Chondrocyte (in vitro differentiated cells): ENCODE data around the gene RNFT2. TPM values are rescaled to one million over a fixed set of nuclear protein-coding genes. Genes with fewer than 3 reads are reported as not detected.

Experiments
- DNase-seq: peaks from one replicate; pipeline ENCODE4 v3.0.0; 2021; ENCODE audit warnings: mixed read lengths, low spot score
- H3K27ac Mint-ChIP-seq: one replicate; pipeline ENCODE4 v1.8.0; 2021; ENCODE audit warnings: mild to moderate bottlenecking, moderate library complexity, mixed read lengths; ENCODE audit not compliant: unreplicated experiment
- H3K27me3 Mint-ChIP-seq: 2 replicates; pipeline ENCODE4 v1.8.0; 2021; ENCODE audit warnings: low read depth, mixed read lengths
- H3K36me3 Mint-ChIP-seq: 2 replicates; pipeline ENCODE4 v1.8.0; 2021; ENCODE audit warnings: low read depth, mixed read lengths
- H3K4me1 Mint-ChIP-seq: 2 replicates; pipeline ENCODE4 v1.8.0; 2021; ENCODE audit warnings: low read depth, mild to moderate bottlenecking, mixed read lengths
- H3K4me3 Mint-ChIP-seq: one replicate; pipeline ENCODE4 v1.8.0; 2021; ENCODE audit warnings: mild to moderate bottlenecking, moderate library complexity, mixed read lengths; ENCODE audit not compliant: unreplicated experiment
- H3K9me3 Mint-ChIP-seq: 2 replicates; pipeline ENCODE4 v1.8.0; 2021; ENCODE audit warnings: low read depth, mixed read lengths
- CTCF ChIP-seq: fragments of 200-600 bp; sonication (generic); IDR thresholded peaks from 2 replicates; pipeline ENCODE4 v1.5.0; 2021; ENCODE audit warnings: antibody characterized with exemption, mild to moderate bottlenecking, moderate library complexity
- total RNA-seq: library from RNA; stranded (reverse); gene quantifications from 3 replicates; pipeline ENCODE4 v1.2.1, GENCODE V29; 2021

The RNFT2 gene
- total RNA-seq, 1 donor from 2014 or later: 5.1 TPM

- H3K27ac Mint-ChIP-seq: no peak overlapping the region
- TF ChIP-seq CTCF: no peak
- H3K4me1 Mint-ChIP-seq: peaks cover 19% of the 10 kb centered on the region
- DNase-seq: no peak
- H3K9me3 Mint-ChIP-seq: no peaks in the 10 kb centered on the region
- H3K36me3 Mint-ChIP-seq: no peaks in the 10 kb centered on the region
- peaks cover 10% of the 10 kb centered on the region for H3K27me3 Mint-ChIP-seq
- H3K4me3 Mint-ChIP-seq: no peak overlapping the region
Observed at GRCh38 chr12:116855744-116856470, 117.8 kb downstream of the RNFT2 start.

- peaks cover 10% of the 10 kb centered on the region for H3K27me3 Mint-ChIP-seq
- peaks cover 27% of the 10 kb centered on the region for H3K4me1 Mint-ChIP-seq
- H3K27ac Mint-ChIP-seq: no peak overlapping the region
- no peak for DNase-seq
- no peak for TF ChIP-seq CTCF
- H3K9me3 Mint-ChIP-seq: no peaks in the 10 kb centered on the region
- H3K4me3 Mint-ChIP-seq: no peak overlapping the region
- no peaks in the 10 kb centered on the region for H3K36me3 Mint-ChIP-seq
Observed at GRCh38 chr12:116856729-116857128, 118.6 kb downstream of the RNFT2 start.

GRCh38 chr12:116859079-116859478 is 121.0 kb downstream of the RNFT2 start:
- H3K4me3 Mint-ChIP-seq: no peak overlapping the region
- H3K27me3 Mint-ChIP-seq: peaks cover 10% of the 10 kb centered on the region
- no peak for TF ChIP-seq CTCF
- peaks cover 41% of the 10 kb centered on the region for H3K4me1 Mint-ChIP-seq
- H3K27ac Mint-ChIP-seq: no peak overlapping the region
- DNase-seq: no peak
- no peaks in the 10 kb centered on the region for H3K9me3 Mint-ChIP-seq
- H3K36me3 Mint-ChIP-seq: no peaks in the 10 kb centered on the region

DNA sequence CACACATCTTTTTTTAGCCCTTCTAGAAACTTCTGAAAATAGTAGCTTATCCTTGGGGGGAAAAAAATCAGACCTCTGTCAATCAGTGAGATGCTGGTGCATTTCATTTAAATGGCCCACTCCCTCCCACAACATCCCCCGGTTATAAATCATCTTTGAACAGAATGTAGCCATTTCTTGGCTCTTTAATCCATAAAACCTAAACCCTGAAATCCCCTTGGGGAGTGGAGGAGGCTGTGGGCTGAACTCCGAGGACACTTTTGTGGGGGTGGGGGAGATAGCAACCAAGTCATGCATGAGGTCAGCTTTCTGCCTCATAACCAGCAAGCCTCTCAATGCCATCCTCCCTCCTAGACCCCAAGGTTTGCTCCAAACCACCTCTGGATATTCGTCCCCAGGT is 122.1 kb downstream of the RNFT2 start:
- peak overlapping the region; percentile 22 for H3K27ac Mint-ChIP-seq
- H3K27me3 Mint-ChIP-seq: peaks cover 10% of the 10 kb centered on the region
- DNase-seq: no peak
- H3K9me3 Mint-ChIP-seq: no peaks in the 10 kb centered on the region
- H3K4me1 Mint-ChIP-seq: peaks cover 53% of the 10 kb centered on the region
- H3K4me3 Mint-ChIP-seq: no peak overlapping the region
- TF ChIP-seq CTCF: no peak
- H3K36me3 Mint-ChIP-seq: no peaks in the 10 kb centered on the region

DNA sequence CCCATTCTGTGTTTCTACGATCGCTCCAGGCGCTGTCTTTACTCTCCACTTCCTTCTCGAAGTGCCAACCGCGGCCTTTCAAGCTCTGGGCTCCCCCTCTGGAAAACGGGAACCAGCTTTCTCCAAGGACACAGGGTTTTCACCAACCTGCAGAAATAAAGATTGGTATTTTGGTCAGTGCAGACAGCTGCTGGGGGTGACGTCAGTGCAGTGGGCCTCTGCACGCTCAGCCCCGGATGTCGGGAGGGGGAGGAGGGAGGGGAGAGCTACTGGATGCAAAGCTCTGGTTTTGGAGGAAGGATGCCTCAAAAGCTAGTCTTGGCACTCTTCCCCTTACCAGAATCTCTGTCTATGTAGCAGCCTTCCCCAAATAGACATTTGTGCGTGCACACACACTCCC is 123.2 kb downstream of the RNFT2 start:
- H3K4me1 Mint-ChIP-seq: peaks cover 50% of the 10 kb centered on the region
- no peaks in the 10 kb centered on the region for H3K36me3 Mint-ChIP-seq
- H3K9me3 Mint-ChIP-seq: no peaks in the 10 kb centered on the region
- no peak for TF ChIP-seq CTCF
- H3K27me3 Mint-ChIP-seq: peaks cover 10% of the 10 kb centered on the region
- DNase-seq: no peak
- peak overlapping the region; percentile 44 for H3K4me3 Mint-ChIP-seq
- peak overlapping the region; percentile 83 for H3K27ac Mint-ChIP-seq
